Measurements from ENCODE around the gene AQP12A. TPM values are rescaled to one million over a fixed set of nuclear protein-coding genes. Genes with fewer than 3 reads are reported as not detected.

Gene AQP12A
- total and polyA plus RNA-seq, 8 donors = not detected

DNA sequence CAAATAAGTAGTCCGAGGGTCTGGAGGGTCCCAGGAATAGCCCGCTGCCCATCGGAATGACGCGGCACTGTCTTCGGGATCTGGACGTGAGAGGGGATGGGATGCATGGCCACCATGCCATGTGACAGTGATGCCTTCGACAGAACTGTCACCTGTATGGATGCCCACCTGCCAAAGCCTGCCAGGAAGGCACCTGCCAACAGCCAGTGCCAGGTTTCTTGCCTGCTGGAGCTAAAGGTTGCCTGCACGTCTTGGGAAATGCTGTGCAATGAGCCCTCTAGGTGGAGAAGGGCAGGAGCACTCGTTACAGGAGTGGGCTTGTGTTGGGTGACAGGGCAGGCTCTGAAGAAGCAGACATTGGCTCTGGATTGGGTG is 45.9 kb upstream of the AQP12A start:
- no peaks in the 10 kb centered on the region for H3K9me3 ChIP-seq
- H3K4me3 ChIP-seq = no peak overlapping the region
- DNase-seq = no peak
- H3K27ac ChIP-seq = no peak overlapping the region
- peaks cover 0 to 87% (median 25%) of the 10 kb centered on the region in 3 donors for H3K27me3 ChIP-seq
- no peaks in the 10 kb centered on the region for H3K4me1 ChIP-seq
- TF ChIP-seq POLR2AphosphoS5 (IDR thresholded peaks at IDR 0.05) (no peak), EP300 (IDR thresholded peaks at IDR 0.05) (no peak), POLR2A (IDR thresholded peaks at IDR 0.05) (no peak)
- TF ChIP-seq, protein P1, sequence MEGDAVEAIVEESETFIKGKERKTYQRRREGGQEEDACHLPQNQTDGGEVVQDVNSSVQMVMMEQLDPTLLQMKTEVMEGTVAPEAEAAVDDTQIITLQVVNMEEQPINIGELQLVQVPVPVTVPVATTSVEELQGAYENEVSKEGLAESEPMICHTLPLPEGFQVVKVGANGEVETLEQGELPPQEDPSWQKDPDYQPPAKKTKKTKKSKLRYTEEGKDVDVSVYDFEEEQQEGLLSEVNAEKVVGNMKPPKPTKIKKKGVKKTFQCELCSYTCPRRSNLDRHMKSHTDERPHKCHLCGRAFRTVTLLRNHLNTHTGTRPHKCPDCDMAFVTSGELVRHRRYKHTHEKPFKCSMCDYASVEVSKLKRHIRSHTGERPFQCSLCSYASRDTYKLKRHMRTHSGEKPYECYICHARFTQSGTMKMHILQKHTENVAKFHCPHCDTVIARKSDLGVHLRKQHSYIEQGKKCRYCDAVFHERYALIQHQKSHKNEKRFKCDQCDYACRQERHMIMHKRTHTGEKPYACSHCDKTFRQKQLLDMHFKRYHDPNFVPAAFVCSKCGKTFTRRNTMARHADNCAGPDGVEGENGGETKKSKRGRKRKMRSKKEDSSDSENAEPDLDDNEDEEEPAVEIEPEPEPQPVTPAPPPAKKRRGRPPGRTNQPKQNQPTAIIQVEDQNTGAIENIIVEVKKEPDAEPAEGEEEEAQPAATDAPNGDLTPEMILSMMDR (IDR thresholded peaks at IDR 0.05) = no peak
- WGBS, 5 donors = 79 to 87% (median 86%) methylated on average over 9 to 10 of the region's 10 CpGs
- H3K36me3 ChIP-seq = no peaks in the 10 kb centered on the region
- intact Hi-C loops (cut with DNase I; ENCODE audit: low total_unique reads) = no loop called here

DNA sequence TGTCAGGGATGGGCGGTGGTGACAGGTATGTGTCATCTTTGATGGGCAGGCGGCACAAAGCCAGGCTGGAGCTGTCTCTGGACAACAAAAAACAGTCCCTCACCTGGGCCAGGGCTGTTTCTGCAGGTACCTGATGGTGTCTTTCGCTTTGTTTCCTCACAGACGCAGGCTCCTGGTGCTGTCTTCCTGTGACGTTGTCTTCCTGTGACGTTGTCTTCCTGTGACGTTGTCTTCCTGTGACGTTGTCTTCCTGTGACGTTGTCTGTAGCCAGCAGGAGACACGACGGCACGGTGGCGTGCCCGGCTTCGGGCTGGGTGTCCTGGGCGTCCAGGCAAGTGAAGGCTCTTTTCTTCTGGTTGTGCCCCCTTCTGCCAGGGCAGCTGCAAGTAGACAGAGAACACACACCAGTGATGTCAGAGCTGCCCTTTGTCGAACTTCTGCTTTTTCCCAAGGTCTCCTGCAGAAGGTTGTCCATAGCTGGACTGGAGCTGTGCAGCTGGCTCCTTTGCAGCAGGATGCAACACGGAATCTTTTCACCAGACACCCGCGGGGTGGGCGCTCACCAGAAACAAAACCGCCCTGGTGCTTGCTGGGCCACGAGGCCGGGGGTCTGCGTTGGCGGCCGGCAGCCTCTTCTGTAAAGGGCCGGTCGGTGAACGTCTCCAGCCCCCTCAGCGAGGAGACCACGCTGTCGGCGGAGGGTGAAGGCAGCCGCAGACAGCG is 45.3 kb upstream of the AQP12A start:
- TF ChIP-seq POLR2AphosphoS5 (IDR thresholded peaks at IDR 0.05) (no peak), POLR2A (IDR thresholded peaks at IDR 0.05) (no peak), EP300 (IDR thresholded peaks at IDR 0.05) (no peak)
- TF ChIP-seq, protein P1 (IDR thresholded peaks at IDR 0.05) = no peak
- H3K36me3 ChIP-seq = no peaks in the 10 kb centered on the region
- 81 to 86% (median 83%) methylated on average over 30 to 36 of the region's 36 CpGs for WGBS, 5 donors
- peaks cover 0 to 93% (median 29%) of the 10 kb centered on the region in 3 donors for H3K27me3 ChIP-seq
- DNase-seq = peak in 1 of 2 donors; percentile 25
- intact Hi-C loops (cut with DNase I; ENCODE audit: low total_unique reads) = no loop called here
- H3K4me3 ChIP-seq = no peak overlapping the region
- no peak overlapping the region for H3K27ac ChIP-seq
- no peaks in the 10 kb centered on the region for H3K4me1 ChIP-seq
- no peaks in the 10 kb centered on the region for H3K9me3 ChIP-seq

DNA sequence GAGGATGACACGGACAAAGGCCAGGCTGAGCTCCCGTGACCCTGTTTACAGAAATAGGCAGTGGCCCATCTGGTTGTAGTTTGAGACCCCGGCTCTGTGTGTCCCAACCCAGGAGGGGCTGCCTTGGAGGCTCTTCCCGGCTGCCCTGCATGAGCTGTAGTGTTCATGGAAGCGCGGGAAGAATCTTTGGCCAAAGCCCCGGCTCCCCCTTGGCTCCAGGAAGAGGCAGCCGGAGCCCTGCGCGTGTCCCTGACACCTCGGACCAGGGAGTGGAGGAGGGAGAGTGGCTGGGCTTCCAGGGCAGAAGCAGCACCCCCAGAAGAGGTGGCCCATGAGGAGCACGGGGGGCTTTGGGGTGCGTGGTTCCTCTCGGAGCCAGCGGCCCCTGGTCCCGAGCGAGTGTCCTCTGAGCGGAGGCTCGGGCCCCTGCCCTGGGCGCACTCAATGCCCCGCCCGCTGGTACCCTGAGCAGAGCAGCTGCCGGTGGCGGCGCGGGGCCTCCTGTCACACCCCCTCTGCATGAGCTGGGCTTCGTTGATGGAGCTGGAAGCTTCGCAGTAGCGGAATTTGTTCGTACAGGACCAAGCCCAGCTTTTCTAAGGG is 44.7 kb upstream of the AQP12A start:
- no peak for DNase-seq
- Histone ChIP-seq H3K9me3 (no peaks in the 10 kb centered on the region), H3K4me1 (no peaks in the 10 kb centered on the region), H3K27me3 (peaks cover 0 to 96% (median 32%) of the 10 kb centered on the region in 3 donors), H3K36me3 (no peaks in the 10 kb centered on the region), H3K4me3 (no peak overlapping the region), H3K27ac (no peak overlapping the region)
- TF ChIP-seq POLR2AphosphoS5 (IDR thresholded peaks at IDR 0.05) (no peak), EP300 (IDR thresholded peaks at IDR 0.05) (no peak), POLR2A (IDR thresholded peaks at IDR 0.05) (no peak)
- TF ChIP-seq, protein P1 (IDR thresholded peaks at IDR 0.05) = no peak
- intact Hi-C loops (cut with DNase I; ENCODE audit: low total_unique reads) = no loop called here
- 68 to 75% (median 72%) methylated on average over 16 to 30 of the region's 30 CpGs for WGBS, 5 donors

DNA sequence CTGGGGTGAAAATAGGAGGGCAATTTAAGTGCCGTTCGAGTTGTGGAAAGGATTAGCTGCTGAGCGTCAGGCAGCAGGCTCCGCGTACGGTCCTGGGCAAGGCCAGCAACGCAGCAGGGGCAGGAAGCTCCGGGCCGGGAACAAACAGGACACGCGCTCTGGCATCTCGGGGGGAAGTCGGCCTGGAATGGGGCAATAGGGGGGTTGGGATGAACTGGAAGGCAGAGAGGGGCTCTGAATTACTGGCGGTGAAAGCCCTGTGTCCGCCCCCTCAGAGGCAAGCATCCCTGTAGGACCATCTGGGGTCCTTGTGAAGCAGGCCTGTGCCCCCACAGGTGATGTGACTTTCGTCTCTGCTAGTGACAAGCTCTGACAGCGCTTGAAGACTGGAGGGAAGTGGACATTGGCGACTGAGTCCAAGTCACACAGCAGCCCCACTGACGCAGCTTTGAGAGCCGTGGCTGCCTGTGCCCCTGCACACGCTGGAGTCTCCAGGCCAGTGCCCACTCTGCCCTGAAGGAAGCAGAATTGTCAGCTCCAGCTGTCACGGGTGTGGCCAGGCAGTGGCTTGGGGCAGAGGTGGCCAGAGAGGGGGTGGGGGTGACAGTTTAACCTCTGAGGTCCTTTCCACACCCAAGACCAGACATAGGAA is 44.0 kb upstream of the AQP12A start:
- Histone ChIP-seq H3K4me1 (no peaks in the 10 kb centered on the region), H3K27ac (no peak overlapping the region), H3K4me3 (no peak overlapping the region), H3K9me3 (no peaks in the 10 kb centered on the region), H3K36me3 (no peaks in the 10 kb centered on the region), H3K27me3 (peaks cover 0 to 93% (median 36%) of the 10 kb centered on the region in 3 donors)
- intact Hi-C loops (cut with DNase I; ENCODE audit: low total_unique reads) = no loop called here
- WGBS, 5 donors = 68 to 77% (median 71%) methylated on average over 21 to 22 of the region's 22 CpGs
- TF ChIP-seq POLR2AphosphoS5 (IDR thresholded peaks at IDR 0.05) = no peak
- no peak for TF ChIP-seq POLR2A (IDR thresholded peaks at IDR 0.05)
- no peak for TF ChIP-seq EP300 (IDR thresholded peaks at IDR 0.05)
- TF ChIP-seq, protein P1 (IDR thresholded peaks at IDR 0.05) = no peak
- no peak for DNase-seq

Measured in stomach (tissue), 9 donors.